Prostate gland (tissue), 2 donors: ENCODE data around the gene DUSP28.

Experiments
- POLR2A ChIP-seq: fragments of 450-650 bp; IDR thresholded peaks from one replicate; pipeline ENCODE4 v1.6.1; 2016; ENCODE audit warnings: antibody characterized with exemption, mild to moderate bottlenecking
- POLR2AphosphoS5 ChIP-seq: sonication (generic); formaldehyde crosslinking; IDR thresholded peaks from one replicate; pipeline ENCODE4 v1.6.1; 2017; ENCODE audit warnings: antibody characterized with exemption
- TF ChIP-seq, protein P1 (sequence below), 4 experiments: fragments of 200-600 bp in 2 of 4; fragments of 450-650 bp in 2 of 4; sonication (generic) in 2 of 4; IDR thresholded peaks; 1 replicate in 3 of 4; 2 replicates in 1 of 4; pipeline ENCODE4 v1.5.1; 2016 to 2019; ENCODE audit warnings: antibody characterized with exemption in 4 of 4, mild to moderate bottlenecking in 2 of 4, moderate library complexity in 2 of 4

- TF ChIP-seq, protein P1, sequence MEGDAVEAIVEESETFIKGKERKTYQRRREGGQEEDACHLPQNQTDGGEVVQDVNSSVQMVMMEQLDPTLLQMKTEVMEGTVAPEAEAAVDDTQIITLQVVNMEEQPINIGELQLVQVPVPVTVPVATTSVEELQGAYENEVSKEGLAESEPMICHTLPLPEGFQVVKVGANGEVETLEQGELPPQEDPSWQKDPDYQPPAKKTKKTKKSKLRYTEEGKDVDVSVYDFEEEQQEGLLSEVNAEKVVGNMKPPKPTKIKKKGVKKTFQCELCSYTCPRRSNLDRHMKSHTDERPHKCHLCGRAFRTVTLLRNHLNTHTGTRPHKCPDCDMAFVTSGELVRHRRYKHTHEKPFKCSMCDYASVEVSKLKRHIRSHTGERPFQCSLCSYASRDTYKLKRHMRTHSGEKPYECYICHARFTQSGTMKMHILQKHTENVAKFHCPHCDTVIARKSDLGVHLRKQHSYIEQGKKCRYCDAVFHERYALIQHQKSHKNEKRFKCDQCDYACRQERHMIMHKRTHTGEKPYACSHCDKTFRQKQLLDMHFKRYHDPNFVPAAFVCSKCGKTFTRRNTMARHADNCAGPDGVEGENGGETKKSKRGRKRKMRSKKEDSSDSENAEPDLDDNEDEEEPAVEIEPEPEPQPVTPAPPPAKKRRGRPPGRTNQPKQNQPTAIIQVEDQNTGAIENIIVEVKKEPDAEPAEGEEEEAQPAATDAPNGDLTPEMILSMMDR (IDR thresholded peaks at IDR 0.05) = no peak
- TF ChIP-seq POLR2AphosphoS5 (no peak), POLR2A (no peak)
Measured at GRCh38 chr2:240601831-240602160, 41.6 kb downstream of the DUSP28 start.
